IPS-NIHi7 (cell line): Measurements from ENCODE around the gene MEAK7.

Source experiments
- DNase-seq: peaks from one replicate; pipeline ENCODE4 v3.0.0; 2012; ENCODE audit warnings: mixed read lengths; ENCODE audit errors: extremely low spot score

Gene MEAK7

GRCh38 chr16:84467256-84467655 lies 37.2 kb downstream of the MEAK7 start:
- DNase-seq, result no peak

DNA sequence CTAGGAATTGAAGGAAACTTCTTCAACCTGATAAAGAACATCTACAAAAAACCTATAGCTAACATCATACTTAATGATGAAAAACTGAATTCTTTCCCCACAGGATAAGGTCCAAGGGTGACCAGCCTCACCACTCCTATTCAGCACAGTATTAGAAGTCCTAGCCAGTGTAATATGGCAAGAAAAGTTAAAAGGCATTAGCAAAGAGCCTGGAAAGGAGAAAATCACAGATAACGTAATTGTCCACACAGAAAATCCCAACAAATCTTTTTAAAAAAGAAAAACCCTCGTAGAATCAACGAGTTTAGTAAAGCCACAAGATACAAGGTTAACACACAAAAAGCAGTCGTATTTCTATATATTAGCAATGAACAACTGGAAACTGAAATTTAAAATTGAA lies 37.8 kb downstream of the MEAK7 start:
- no peak for DNase-seq

DNA sequence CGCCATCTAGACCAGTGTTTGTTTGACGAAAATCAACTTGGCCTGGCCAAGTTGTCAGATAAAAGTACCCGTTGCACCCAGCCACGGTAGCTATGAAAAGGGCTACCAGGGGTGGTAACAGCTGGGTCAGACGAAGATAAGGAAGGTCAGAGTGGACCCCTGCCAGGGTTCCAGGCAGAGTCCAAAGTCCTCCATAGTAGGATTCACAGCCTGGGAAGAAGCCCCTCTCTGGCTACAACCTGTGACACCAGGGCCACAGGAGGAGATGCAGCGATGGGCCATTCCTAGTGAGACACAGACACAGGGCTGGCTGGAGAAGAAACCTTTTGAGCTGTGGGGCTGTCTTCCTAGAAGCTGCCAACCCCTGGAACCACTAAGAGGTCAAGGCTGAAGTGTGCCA lies 39.3 kb downstream of the MEAK7 start:
- DNase-seq, result no peak

GRCh38 chr16:84464116-84464515 lies 40.3 kb downstream of the MEAK7 start:
- no peak for DNase-seq

GRCh38 chr16:84463221-84463620 lies 41.2 kb downstream of the MEAK7 start:
- no peak for DNase-seq

GRCh38 chr16:84462296-84463210 lies 41.9 kb downstream of the MEAK7 start:
- no peak for DNase-seq

GRCh38 chr16:84461413-84462295 lies 42.8 kb downstream of the MEAK7 start:
- no peak for DNase-seq

GRCh38 chr16:84461029-84461412 lies 43.4 kb downstream of the MEAK7 start:
- no peak for DNase-seq

- DNase-seq, result no peak
Measured at GRCh38 chr16:84460406-84461028, 43.9 kb downstream of the MEAK7 start.

DNA sequence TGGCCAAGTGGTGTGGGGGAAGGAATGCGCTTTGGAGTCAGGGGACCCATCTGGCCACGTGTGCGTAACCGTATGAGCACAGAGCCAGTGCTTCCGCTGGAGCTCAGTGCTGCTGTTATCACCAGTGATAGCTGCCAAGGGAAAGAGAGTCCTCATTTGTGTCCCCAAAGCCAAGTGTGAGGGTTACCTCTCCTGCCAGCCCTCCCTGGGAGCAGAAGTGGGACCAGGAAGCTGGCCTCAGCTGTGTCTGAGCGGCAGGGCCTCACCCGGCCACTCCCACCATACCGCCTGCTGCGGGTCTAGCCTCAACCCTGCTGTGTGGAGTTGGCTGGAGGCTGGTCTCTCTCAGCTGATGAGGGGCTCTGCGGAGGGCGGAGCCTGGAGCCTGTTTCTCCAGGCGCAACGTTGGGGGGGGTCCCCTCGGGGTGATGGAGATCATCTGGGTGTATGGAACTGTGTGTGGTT lies 44.5 kb downstream of the MEAK7 start:
- DNase-seq, result no peak

GRCh38 chr16:84459533-84459894 lies 44.9 kb downstream of the MEAK7 start:
- no peak for DNase-seq

- no peak for DNase-seq
Measured at GRCh38 chr16:84458606-84459532, 45.6 kb downstream of the MEAK7 start.

DNA sequence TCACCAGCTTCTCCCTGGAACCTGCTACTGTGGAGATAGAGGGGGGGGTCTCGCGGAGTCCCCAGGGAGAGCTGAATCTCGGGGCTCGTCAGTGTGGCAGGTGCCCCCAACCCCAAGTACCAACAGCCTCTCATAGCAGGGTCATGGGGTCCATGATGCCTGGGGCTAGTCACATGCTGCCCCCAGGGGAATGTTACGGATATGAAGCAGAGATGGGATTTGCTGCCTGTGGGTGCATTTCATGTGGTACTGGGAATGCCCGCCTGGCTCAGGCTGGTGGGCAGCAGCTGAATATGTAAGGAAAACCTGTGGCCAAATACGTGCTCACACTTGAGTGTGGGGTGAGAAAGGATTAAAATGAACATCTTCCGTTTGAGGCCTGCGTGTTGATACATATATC lies 49.4 kb downstream of the MEAK7 start:
- DNase-seq, result no peak
